ENCODE measurements around the gene GPSM1. TPM values are rescaled to one million over a fixed set of nuclear protein-coding genes. Genes with fewer than 3 reads are reported as not detected.

Gene GPSM1
- polyA plus RNA-seq, 1 of the 3 experiments (the other 2 are of a cell fraction), result 26.7 TPM

DNA sequence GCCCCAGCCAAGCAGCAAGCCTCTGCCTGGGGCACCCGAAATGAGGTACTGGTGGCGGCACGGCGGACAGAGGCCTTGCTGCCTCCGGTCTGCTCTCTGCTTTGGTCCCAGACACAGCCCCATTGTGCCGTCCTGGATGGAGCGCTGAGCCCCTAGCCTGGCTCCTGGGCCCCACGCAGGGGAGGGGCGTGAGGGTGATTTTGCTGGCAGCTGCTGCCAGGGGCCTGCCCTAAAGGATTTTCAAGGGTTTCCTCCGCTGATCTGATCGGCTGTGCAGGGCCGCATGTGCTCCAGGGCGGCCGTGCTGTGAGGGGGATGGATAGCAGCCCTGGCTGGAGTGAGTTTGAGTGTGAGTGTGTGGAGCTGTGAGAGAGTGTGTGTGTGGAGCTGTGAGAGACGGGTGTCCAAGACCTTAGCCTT, 1.3 kb downstream of the GPSM1 start:
- no peak overlapping the region for H2AFZ ChIP-seq (ENCODE audit: low read depth)
- TF ChIP-seq MAX (IDR thresholded peaks at IDR 0.05; ENCODE audit: low read depth), result no peak
- TF ChIP-seq, protein P1, sequence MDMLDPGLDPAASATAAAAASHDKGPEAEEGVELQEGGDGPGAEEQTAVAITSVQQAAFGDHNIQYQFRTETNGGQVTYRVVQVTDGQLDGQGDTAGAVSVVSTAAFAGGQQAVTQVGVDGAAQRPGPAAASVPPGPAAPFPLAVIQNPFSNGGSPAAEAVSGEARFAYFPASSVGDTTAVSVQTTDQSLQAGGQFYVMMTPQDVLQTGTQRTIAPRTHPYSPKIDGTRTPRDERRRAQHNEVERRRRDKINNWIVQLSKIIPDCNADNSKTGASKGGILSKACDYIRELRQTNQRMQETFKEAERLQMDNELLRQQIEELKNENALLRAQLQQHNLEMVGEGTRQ (IDR thresholded peaks at IDR 0.05; ENCODE audit: borderline replicate concordance, low read depth, low read length), result no peak
- TF ChIP-seq RFX5 (IDR thresholded peaks at IDR 0.05; ENCODE audit: low read length), result no peak
- peak; percentile 23; the same call in 1 of the 2 replicates for TF ChIP-seq MXI1 (IDR thresholded peaks at IDR 0.05; ENCODE audit: low read depth, low read length)
- TF ChIP-seq, protein P2, sequence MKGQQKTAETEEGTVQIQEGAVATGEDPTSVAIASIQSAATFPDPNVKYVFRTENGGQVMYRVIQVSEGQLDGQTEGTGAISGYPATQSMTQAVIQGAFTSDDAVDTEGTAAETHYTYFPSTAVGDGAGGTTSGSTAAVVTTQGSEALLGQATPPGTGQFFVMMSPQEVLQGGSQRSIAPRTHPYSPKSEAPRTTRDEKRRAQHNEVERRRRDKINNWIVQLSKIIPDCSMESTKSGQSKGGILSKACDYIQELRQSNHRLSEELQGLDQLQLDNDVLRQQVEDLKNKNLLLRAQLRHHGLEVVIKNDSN (IDR thresholded peaks at IDR 0.05; ENCODE audit: borderline replicate concordance, low read depth), result no peak
- H3K27ac ChIP-seq (ENCODE audit: low read depth in 2 of 2, low read length in 1 of 2), result peak overlapping the region; percentile 50 to 89; a peak in 3 of 4 replicates
- no peaks in the 10 kb centered on the region for H3K9me3 ChIP-seq
- peaks cover 45% of the 10 kb centered on the region for H4K20me1 ChIP-seq (ENCODE audit: insufficient read depth)
- peak overlapping the region; percentile 82 to 84 for H3K4me3 ChIP-seq (ENCODE audit: low read depth in 2 of 2, low read length in 1 of 2)
- H3K9ac ChIP-seq, result peak overlapping the region; percentile 85
- CTCF ChIA-PET, result interaction anchor here (1.0 to 8.1 kb wide), 6 partner anchors 9 to 72 kb away, joined by 3 to 60 read pairs (median 8); partner anchors contain the start of gene DNLZ
- H3K4me2 ChIP-seq, result peak overlapping the region; percentile 100
- H3K4me1 ChIP-seq (ENCODE audit: control insufficient read depth in 1 of 2, insufficient read depth in 2 of 2, low read depth in 1 of 2, low read length in 1 of 2), result peaks cover 24 to 49% of the 10 kb centered on the region in 2 experiments
- H3K9me2 ChIP-seq, result no peaks in the 10 kb centered on the region
- peaks cover 0 to 5% of the 10 kb centered on the region in 2 experiments for H3K36me3 ChIP-seq (replicated peaks in 1 of 2; ENCODE audit: control insufficient read depth in 1 of 2, insufficient read depth in 2 of 2, low read length in 1 of 2)
- peaks cover 52% of the 10 kb centered on the region for H3K79me2 ChIP-seq (ENCODE audit: insufficient read depth)
- POLR2A ChIA-PET, result interaction anchor here (2.1 kb wide), 1 partner anchor 35 kb away, joined by 11 read pairs; the partner anchor contains the start of gene DNLZ
- 32% methylated on average over 10 of the region's 15 CpGs for WGBS (ENCODE audit: low lambda C conversion rate)
- H3K27me3 ChIP-seq (ENCODE audit: insufficient read depth), result no peaks in the 10 kb centered on the region
- H3F3A ChIP-seq (replicated peaks; ENCODE audit: insufficient read depth), result peaks cover 3% of the 10 kb centered on the region
- peak; percentile 72 for DNase-seq

DNA sequence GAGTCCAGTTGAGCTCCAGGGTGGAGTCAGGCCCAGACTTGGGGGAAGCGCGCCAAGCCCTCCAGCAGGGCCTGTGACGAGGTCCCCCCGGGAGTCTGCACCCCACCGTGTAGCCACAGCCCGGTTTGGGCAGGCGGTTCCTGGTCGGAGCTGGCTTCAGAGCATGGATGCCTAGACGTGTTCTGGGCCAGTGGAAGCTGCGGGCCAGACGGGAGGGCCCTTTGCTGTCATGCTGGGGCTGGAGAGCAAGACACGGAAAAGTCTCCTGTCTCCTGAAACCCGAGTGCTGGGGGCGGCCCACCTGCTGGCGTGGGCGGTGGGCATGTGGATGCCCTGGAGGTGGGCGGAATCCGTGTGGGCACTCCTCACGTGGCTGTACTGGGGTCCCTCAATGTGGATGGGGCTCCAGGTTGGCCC, 1.9 kb downstream of the GPSM1 start:
- ChIA-PET CTCF (interaction anchor here (0.7 to 8.1 kb wide), 7 partner anchors 8 to 72 kb away, joined by 3 to 60 read pairs (median 4); partner anchors contain the start of gene DNLZ), POLR2A (interaction anchor here (2.1 kb wide), 1 partner anchor 34 kb away, joined by 11 read pairs; the partner anchor contains the start of gene DNLZ)
- peaks cover 0 to 5% of the 10 kb centered on the region in 2 experiments for H3K36me3 ChIP-seq (replicated peaks in 1 of 2; ENCODE audit: control insufficient read depth in 1 of 2, insufficient read depth in 2 of 2, low read length in 1 of 2)
- no peaks in the 10 kb centered on the region for H3K27me3 ChIP-seq (ENCODE audit: insufficient read depth)
- H3K4me3 ChIP-seq (ENCODE audit: low read depth in 2 of 2, low read length in 1 of 2), result peak overlapping the region; percentile 82 to 84
- H3K9me2 ChIP-seq, result no peaks in the 10 kb centered on the region
- peak overlapping the region in 1 of 2 experiments; percentile 50; a peak in 2 of 4 replicates for H3K27ac ChIP-seq (ENCODE audit: low read depth in 2 of 2, low read length in 1 of 2)
- peaks cover 24 to 44% of the 10 kb centered on the region in 2 experiments for H3K4me1 ChIP-seq (ENCODE audit: control insufficient read depth in 1 of 2, insufficient read depth in 2 of 2, low read depth in 1 of 2, low read length in 1 of 2)
- H3K79me2 ChIP-seq (ENCODE audit: insufficient read depth), result peaks cover 52% of the 10 kb centered on the region
- H3F3A ChIP-seq (replicated peaks; ENCODE audit: insufficient read depth), result peaks cover 3% of the 10 kb centered on the region
- H3K9ac ChIP-seq, result peak overlapping the region; percentile 85
- H3K9me3 ChIP-seq, result no peaks in the 10 kb centered on the region
- WGBS (ENCODE audit: low lambda C conversion rate), result 90% methylated on average over 17 of the region's 19 CpGs
- DNase-seq, result no peak
- H2AFZ ChIP-seq (ENCODE audit: low read depth), result no peak overlapping the region
- H4K20me1 ChIP-seq (ENCODE audit: insufficient read depth), result peaks cover 45% of the 10 kb centered on the region
- H3K4me2 ChIP-seq, result peak overlapping the region; percentile 100
- no peak for TF ChIP-seq TCF12 (IDR thresholded peaks at IDR 0.05)
- no peak for TF ChIP-seq NRF1 (IDR thresholded peaks at IDR 0.05; ENCODE audit: low read depth, low read length)
- no peak for TF ChIP-seq TEAD4 (IDR thresholded peaks at IDR 0.05; ENCODE audit: borderline replicate concordance, insufficient read depth)
- no peak for TF ChIP-seq GATA2 (CRISPR knock-in tag; IDR thresholded peaks at IDR 0.05)
- TF ChIP-seq SIN3A (IDR thresholded peaks at IDR 0.05; ENCODE audit: borderline replicate concordance, low read depth, low read length), result no peak
- no peak for TF ChIP-seq POLR2AphosphoS5 (IDR thresholded peaks at IDR 0.05; ENCODE audit: low read depth, low read length)
- TF ChIP-seq JUND (IDR thresholded peaks at IDR 0.05), result no peak
- TF ChIP-seq, protein P3, sequence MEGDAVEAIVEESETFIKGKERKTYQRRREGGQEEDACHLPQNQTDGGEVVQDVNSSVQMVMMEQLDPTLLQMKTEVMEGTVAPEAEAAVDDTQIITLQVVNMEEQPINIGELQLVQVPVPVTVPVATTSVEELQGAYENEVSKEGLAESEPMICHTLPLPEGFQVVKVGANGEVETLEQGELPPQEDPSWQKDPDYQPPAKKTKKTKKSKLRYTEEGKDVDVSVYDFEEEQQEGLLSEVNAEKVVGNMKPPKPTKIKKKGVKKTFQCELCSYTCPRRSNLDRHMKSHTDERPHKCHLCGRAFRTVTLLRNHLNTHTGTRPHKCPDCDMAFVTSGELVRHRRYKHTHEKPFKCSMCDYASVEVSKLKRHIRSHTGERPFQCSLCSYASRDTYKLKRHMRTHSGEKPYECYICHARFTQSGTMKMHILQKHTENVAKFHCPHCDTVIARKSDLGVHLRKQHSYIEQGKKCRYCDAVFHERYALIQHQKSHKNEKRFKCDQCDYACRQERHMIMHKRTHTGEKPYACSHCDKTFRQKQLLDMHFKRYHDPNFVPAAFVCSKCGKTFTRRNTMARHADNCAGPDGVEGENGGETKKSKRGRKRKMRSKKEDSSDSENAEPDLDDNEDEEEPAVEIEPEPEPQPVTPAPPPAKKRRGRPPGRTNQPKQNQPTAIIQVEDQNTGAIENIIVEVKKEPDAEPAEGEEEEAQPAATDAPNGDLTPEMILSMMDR (IDR thresholded peaks at IDR 0.05), result no peak
- TF ChIP-seq, protein P4, sequence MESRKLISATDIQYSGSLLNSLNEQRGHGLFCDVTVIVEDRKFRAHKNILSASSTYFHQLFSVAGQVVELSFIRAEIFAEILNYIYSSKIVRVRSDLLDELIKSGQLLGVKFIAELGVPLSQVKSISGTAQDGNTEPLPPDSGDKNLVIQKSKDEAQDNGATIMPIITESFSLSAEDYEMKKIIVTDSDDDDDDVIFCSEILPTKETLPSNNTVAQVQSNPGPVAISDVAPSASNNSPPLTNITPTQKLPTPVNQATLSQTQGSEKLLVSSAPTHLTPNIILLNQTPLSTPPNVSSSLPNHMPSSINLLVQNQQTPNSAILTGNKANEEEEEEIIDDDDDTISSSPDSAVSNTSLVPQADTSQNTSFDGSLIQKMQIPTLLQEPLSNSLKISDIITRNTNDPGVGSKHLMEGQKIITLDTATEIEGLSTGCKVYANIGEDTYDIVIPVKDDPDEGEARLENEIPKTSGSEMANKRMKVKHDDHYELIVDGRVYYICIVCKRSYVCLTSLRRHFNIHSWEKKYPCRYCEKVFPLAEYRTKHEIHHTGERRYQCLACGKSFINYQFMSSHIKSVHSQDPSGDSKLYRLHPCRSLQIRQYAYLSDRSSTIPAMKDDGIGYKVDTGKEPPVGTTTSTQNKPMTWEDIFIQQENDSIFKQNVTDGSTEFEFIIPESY (IDR thresholded peaks at IDR 0.05; ENCODE audit: borderline replicate concordance, low read depth), result no peak
- TF ChIP-seq EZH2phosphoT487 (IDR thresholded peaks at IDR 0.05; ENCODE audit: borderline replicate concordance, low read depth), result no peak
- no peak for TF ChIP-seq IRF3 (IDR thresholded peaks at IDR 0.05; ENCODE audit: low read depth, low read length)
- no peak for TF ChIP-seq RXRA (IDR thresholded peaks at IDR 0.05; ENCODE audit: borderline replicate concordance, low read depth)
- no peak for TF ChIP-seq MEF2A (IDR thresholded peaks at IDR 0.05; ENCODE audit: borderline replicate concordance, low read depth)
- no peak for TF ChIP-seq CHD2 (IDR thresholded peaks at IDR 0.05; ENCODE audit: low read length, partially characterized antibody)
- TF ChIP-seq NFIC (IDR thresholded peaks at IDR 0.05; ENCODE audit: borderline replicate concordance), result no peak

Measured in SK-N-SH (cell line).